Measurements from ENCODE around the gene CALCOCO2.

- TF ChIP-seq CTCF (IDR thresholded peaks at IDR 0.05) (no peak), POLR2A (IDR thresholded peaks at IDR 0.05) (no peak)
Measured at GRCh38 chr17:48907713-48908046, 76.8 kb downstream of the CALCOCO2 start.

Measured in Peyer's patch (tissue), 4 donors.